ENCODE measurements around the gene TCF7L1. TPM values are rescaled to one million over a fixed set of nuclear protein-coding genes. Genes with fewer than 3 reads are reported as not detected.

Gene TCF7L1
- polyA plus RNA-seq, 1 of the 3 experiments (the other 2 are of a cell fraction) = 3.7 TPM

DNA sequence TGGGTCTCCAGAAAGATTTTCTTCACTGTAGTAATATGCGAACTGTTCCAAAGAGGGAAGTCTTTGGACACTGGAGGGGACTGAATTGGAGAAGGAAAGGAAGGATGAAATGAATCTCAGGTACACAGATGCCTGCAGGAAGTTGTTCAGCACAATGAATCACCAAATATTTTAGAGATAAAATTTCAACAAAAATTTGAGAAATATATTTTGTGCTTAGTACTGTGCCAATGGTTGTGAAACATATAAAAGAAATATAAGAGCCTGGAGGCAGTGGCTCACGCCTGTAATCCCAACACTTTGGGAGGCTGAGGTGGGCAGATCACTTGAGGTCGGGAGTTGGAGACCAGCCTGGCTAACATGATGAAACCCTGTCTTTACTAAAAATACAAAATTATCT lies 224.5 kb downstream of the TCF7L1 start (continued):
- TF ChIP-seq MXI1 (IDR thresholded peaks at IDR 0.05; ENCODE audit: low read depth, low read length) (no peak), GABPA (IDR thresholded peaks at IDR 0.05; ENCODE audit: low read depth) (no peak), RCOR1 (IDR thresholded peaks at IDR 0.05; ENCODE audit: low read length) (no peak)
- TF ChIP-seq, protein P1, sequence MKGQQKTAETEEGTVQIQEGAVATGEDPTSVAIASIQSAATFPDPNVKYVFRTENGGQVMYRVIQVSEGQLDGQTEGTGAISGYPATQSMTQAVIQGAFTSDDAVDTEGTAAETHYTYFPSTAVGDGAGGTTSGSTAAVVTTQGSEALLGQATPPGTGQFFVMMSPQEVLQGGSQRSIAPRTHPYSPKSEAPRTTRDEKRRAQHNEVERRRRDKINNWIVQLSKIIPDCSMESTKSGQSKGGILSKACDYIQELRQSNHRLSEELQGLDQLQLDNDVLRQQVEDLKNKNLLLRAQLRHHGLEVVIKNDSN (IDR thresholded peaks at IDR 0.05; ENCODE audit: borderline replicate concordance, low read depth) = no peak

Small RNA genes within 50 kb of the gene (small RNA-seq; reads per million reads assigned to genes)
- gene AC093162.1 (0 reads per million in 7 experiments), gene RF00019 (0 reads per million in 7 experiments), gene RNU6-674P (0 reads per million in 7 experiments)

Other genes starting within 250 kb of the TCF7L1 start
- gene TMSB10, start 227.7 kb upstream of the TCF7L1 start, polyA plus RNA-seq (2012; rRNA removed) = 3,924 and 7,920 TPM in 2 replicates
- gene KCMF1, start 162.2 kb upstream of the TCF7L1 start, polyA plus RNA-seq (2012; rRNA removed) = 37.0 and 51.2 TPM in 2 replicates
- 138 and 140 TPM in 2 replicates for gene TGOLN2, start 194.6 kb downstream of the TCF7L1 start, polyA plus RNA-seq (2012; rRNA removed)
- gene RETSAT, start 221.1 kb downstream of the TCF7L1 start, polyA plus RNA-seq (2012; rRNA removed) = 28.0 and 37.7 TPM in 2 replicates
- gene ELMOD3, start 221.4 kb downstream of the TCF7L1 start, polyA plus RNA-seq (2012; rRNA removed) = 15.4 and 25.1 TPM in 2 replicates

All from SK-N-SH (cell line).